ENCODE data around the gene LAMA2. TPM values are rescaled to one million over a fixed set of nuclear protein-coding genes. Genes with fewer than 3 reads are reported as not detected.

Gene LAMA2
- total RNA-seq, 1 experiment from 2014 or later = 0.02 TPM

GRCh38 chr6:129183681-129184301 is 300.9 kb downstream of the LAMA2 start:
- no peak for DNase-seq
- peaks cover 9% of the 10 kb centered on the region for H3K4me1 ChIP-seq

GRCh38 chr6:129184324-129184723 is 301.4 kb downstream of the LAMA2 start:
- no peaks in the 10 kb centered on the region for H3K36me3 Mint-ChIP-seq (ENCODE audit: insufficient read depth, unreplicated experiment)
- H3K27ac Mint-ChIP-seq (ENCODE audit: unreplicated experiment) = no peak overlapping the region
- BruUV-seq (replicated peaks) = no TSS peak
- H3K4me3 Mint-ChIP-seq (ENCODE audit: unreplicated experiment) = no peak overlapping the region
- H3K4me1 Mint-ChIP-seq (ENCODE audit: low read depth, unreplicated experiment) = peaks cover 15% of the 10 kb centered on the region
- intact Hi-C loops (cut with micrococcal nuclease; ENCODE audit: unreplicated experiment) = no loop called here
- no peaks in the 10 kb centered on the region for H3K27me3 Mint-ChIP-seq (ENCODE audit: insufficient read depth, unreplicated experiment)
- no peaks in the 10 kb centered on the region for H3K9me3 Mint-ChIP-seq (ENCODE audit: unreplicated experiment)
- DNase-seq = no peak
- POLR2A ChIA-PET = no interaction called here
- H3K27me3 ChIP-seq (replicated peaks; ENCODE audit: control insufficient read depth, insufficient read depth, low read length) = no peaks in the 10 kb centered on the region
- H3K36me3 ChIP-seq (ENCODE audit: control insufficient read depth, insufficient read depth, low read length) = no peaks in the 10 kb centered on the region
- peaks cover 9% of the 10 kb centered on the region for H3K4me1 ChIP-seq
- TF ChIP-seq CTCF (IDR thresholded peaks at IDR 0.05; ENCODE audit: insufficient read depth in 1 of 2, low read depth in 1 of 2, low read length in 1 of 2, severe bottlenecking in 1 of 2, unreplicated experiment in 1 of 2) = no peak
- H3K4me3 ChIP-seq (ENCODE audit: low read depth, low read length) = no peak overlapping the region
- CTCF ChIA-PET = no interaction called here
- no peaks in the 10 kb centered on the region for H3K9me3 ChIP-seq

More at GRCh38 chr6:129183681-129184301, 300.9 kb downstream of the LAMA2 start:
- H3K27me3 ChIP-seq (replicated peaks; ENCODE audit: control insufficient read depth, insufficient read depth, low read length) = no peaks in the 10 kb centered on the region
- H3K4me3 ChIP-seq (ENCODE audit: low read depth, low read length) = no peak overlapping the region
- POLR2A ChIA-PET = no interaction called here
- Mint-ChIP-seq H3K36me3 (ENCODE audit: insufficient read depth, unreplicated experiment) (no peaks in the 10 kb centered on the region), H3K27me3 (ENCODE audit: insufficient read depth, unreplicated experiment) (no peaks in the 10 kb centered on the region), H3K9me3 (ENCODE audit: unreplicated experiment) (no peaks in the 10 kb centered on the region), H3K27ac (ENCODE audit: unreplicated experiment) (no peak overlapping the region), H3K4me1 (ENCODE audit: low read depth, unreplicated experiment) (peaks cover 15% of the 10 kb centered on the region), H3K4me3 (ENCODE audit: unreplicated experiment) (no peak overlapping the region)
- BruUV-seq (replicated peaks) = no TSS peak
- intact Hi-C loops (cut with micrococcal nuclease; ENCODE audit: unreplicated experiment) = no loop called here
- no peaks in the 10 kb centered on the region for H3K9me3 ChIP-seq
- no peak for TF ChIP-seq CTCF (IDR thresholded peaks at IDR 0.05; ENCODE audit: insufficient read depth in 1 of 2, low read depth in 1 of 2, low read length in 1 of 2, severe bottlenecking in 1 of 2, unreplicated experiment in 1 of 2)
- CTCF ChIA-PET = no interaction called here
- H3K36me3 ChIP-seq (ENCODE audit: control insufficient read depth, insufficient read depth, low read length) = no peaks in the 10 kb centered on the region

- no peak overlapping the region for H3K4me3 Mint-ChIP-seq (ENCODE audit: unreplicated experiment)
- Histone ChIP-seq H3K4me3 (ENCODE audit: low read depth, low read length) (no peak overlapping the region), H3K36me3 (ENCODE audit: control insufficient read depth, insufficient read depth, low read length) (no peaks in the 10 kb centered on the region), H3K4me1 (peaks cover 9% of the 10 kb centered on the region), H3K9me3 (no peaks in the 10 kb centered on the region), H3K27me3 (replicated peaks; ENCODE audit: control insufficient read depth, insufficient read depth, low read length) (no peaks in the 10 kb centered on the region)
- H3K27ac Mint-ChIP-seq (ENCODE audit: unreplicated experiment) = no peak overlapping the region
- H3K27me3 Mint-ChIP-seq (ENCODE audit: insufficient read depth, unreplicated experiment) = no peaks in the 10 kb centered on the region
- CTCF ChIA-PET = interaction anchor here (0.6 kb wide), 1 partner anchor 25 kb away, joined by 4 read pairs; no protein-coding TSS in a partner anchor
- no TSS peak for BruUV-seq (replicated peaks)
- TF ChIP-seq CTCF (IDR thresholded peaks at IDR 0.05; ENCODE audit: insufficient read depth in 1 of 2, low read depth in 1 of 2, low read length in 1 of 2, severe bottlenecking in 1 of 2, unreplicated experiment in 1 of 2) = no peak
- POLR2A ChIA-PET = no interaction called here
- no peaks in the 10 kb centered on the region for H3K9me3 Mint-ChIP-seq (ENCODE audit: unreplicated experiment)
- intact Hi-C loops (cut with micrococcal nuclease; ENCODE audit: unreplicated experiment) = no loop called here
- peaks cover 15% of the 10 kb centered on the region for H3K4me1 Mint-ChIP-seq (ENCODE audit: low read depth, unreplicated experiment)
- DNase-seq = no peak
- H3K36me3 Mint-ChIP-seq (ENCODE audit: insufficient read depth, unreplicated experiment) = no peaks in the 10 kb centered on the region
Measured at GRCh38 chr6:129184808-129185366, 301.9 kb downstream of the LAMA2 start.
